GM18526 (cell line): ENCODE data around the gene C20orf144.

Source experiments
- POLR2A ChIP-seq: IDR thresholded peaks from 3 replicates; pipeline ENCODE4 v1.6.1; 2011; ENCODE audit not compliant: insufficient read length; ENCODE audit errors: extremely low read depth

C20orf144 gene

DNA sequence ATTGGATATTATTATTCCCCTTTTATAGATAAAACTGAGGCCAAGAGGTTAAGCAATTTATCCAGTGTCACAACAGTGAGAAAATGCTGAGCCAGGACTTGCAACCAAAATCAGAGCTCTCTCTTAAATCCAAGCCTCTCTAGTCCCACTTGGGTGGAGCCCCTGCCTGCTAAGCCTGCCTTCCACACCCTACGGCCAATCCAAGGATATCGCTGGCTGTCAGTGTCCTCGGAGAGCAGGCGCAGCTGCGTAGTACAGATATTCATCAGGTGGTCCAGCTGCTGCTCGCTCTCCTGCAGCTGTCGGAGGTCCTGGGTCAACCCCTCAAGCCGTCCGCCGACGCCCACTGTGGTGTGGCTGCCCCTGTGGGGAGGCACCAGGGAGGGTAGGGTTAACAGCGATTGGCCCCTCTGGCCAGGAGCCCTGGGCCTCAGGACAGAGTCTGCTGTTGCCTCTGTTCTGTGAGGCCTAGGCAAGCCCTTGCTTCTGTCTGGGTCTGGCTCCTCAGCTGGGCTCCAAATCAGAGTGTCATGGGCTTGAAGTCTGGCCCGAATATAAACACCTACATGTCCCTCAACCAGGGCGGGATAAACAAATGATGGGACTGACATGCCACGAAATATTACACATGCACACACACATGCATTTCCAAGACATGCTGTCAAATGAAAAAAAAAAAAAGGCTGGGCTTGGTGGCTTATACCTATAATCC, 16.0 kb downstream of the C20orf144 start:
- no peak for TF ChIP-seq POLR2A

DNA sequence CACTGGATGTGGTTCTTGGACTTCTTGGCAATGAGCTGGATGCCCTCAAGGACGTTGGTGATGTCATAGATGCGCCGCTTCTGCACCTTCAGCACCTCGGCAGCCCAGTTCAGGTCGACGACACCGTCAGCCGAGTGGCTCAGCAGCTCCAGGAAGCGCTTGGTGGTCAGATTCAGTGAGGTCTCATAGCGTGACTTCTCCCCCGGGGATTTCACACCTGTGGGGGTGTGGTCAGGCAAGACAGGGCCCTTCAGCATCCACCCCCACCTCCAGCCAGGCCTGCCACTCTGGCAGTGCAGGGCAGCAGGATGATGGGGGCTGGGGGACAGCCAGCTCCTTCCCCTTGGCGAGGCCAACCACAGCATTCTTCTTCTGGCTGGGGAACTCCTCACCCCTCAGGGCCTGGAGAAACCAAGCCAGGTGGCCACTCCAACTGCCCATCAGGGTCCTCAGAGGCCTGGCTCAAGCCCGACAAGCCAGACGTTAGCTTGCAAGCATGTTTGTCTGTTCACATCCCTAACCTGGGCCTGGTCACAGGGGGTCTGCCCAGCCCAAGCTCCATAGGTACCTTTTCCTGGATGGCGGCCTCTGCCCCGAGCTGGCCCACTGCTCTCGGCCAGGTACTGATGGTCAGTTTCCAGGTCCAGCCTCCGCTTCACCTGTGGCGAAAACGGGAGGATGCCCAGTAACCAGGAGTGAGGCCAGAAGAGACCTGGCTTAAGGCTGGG, 17.8 kb downstream of the C20orf144 start:
- no peak for TF ChIP-seq POLR2A

DNA sequence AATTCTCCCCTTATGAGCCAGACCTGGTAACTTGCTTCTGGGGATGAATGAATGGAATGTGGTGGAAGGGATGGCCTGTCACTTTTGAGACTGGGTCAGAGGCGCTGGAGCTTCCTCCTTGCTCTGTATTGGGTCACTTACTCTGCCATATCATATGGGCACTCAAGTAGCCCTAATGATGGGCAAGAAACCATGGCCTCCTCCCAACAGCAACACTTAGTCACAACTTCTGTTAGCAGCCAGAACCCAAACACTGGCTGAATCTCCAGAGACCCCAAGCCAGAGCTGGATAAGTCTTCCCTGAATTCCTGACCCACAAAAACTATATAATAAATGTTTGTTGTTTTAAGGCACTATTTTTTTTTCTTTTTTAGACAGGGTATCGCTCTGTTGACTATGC, 18.6 kb downstream of the C20orf144 start:
- TF ChIP-seq POLR2A = no peak

DNA sequence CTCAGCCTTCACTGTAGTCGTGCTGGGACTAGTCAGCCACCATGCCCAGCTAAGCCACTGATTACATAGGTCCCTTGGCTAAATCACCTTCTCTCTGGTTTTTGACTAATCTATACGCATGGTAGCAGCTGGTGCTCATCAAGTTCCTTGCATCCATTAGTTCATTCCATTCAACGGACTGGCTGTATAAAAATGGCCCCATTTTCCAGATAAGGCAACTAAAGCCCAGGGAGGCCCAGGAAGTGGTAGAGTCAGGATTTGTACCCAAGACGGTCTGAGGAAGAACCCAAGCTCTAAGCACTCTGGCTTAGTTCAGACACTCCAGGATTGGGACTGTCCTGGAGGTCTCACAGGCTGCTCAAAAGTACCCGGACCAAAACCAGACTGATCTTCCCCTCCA, 19.2 kb downstream of the C20orf144 start:
- TF ChIP-seq POLR2A = no peak

DNA sequence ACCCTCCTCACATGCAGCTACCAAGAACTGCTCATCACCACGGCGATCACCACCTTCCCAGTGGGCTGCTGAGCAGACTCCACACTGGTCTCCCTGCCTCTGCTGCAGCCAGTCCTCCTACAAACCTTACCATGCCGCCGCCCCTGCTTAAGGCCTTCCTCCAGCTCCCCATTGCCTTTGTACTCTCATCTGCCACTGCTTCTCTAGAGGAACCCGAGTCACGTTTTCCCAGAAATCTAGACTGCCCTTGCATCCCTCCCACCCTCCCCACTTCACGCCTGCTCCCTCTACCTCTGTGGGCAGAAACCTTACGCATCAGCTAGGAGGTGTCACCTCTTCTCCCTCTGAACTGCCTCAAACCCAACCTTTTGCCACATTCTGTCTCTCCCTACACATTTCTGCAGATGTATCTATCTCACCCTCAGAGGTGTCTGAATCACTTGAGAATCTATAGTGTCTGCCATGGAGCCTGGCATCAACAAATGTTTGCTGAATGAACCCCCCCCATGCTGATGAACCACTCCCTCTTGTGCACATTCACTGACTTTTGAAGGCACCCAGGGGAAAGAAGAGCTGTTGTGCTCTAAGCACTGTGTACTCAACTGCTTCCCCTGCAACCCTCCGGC, 19.7 kb downstream of the C20orf144 start:
- TF ChIP-seq POLR2A = no peak

DNA sequence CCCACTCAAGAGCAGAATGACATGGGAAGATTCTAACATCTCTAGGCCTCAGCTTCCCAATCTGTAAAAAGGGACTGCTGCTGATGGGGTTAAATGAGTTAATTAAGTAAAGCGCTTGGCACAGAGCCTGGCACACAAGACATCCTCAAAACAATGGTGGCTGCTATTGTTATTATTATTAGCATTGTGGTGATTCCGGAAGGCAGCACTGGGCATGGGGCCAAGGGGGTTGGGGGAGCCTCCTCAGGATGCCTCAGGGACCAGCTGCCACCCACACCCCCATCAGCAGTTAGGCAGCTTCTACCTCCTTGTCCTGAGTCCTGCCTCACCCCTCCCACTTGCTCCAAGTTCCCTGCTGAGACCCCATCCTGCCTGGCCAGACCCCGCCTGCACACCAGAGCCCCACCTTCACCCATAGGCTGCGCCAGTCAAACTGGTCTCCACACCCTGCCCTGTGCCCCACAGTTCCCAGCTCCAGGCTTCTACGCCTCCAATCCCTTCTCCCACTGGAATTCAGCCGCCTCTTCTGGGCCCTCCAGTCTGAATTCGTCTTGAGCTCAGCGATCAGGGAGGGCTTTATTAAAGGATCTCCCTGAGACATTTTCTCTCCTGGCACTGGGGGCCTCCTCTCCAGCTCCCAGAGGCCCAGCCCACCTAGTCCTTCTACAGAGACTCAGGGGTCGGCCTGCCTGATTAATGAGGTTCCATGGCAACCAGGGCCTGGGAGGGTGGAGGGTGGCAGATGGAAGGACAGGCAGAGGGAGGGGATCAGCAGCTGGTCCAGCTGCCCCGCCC, 22.6 kb downstream of the C20orf144 start:
- no peak for TF ChIP-seq POLR2A

DNA sequence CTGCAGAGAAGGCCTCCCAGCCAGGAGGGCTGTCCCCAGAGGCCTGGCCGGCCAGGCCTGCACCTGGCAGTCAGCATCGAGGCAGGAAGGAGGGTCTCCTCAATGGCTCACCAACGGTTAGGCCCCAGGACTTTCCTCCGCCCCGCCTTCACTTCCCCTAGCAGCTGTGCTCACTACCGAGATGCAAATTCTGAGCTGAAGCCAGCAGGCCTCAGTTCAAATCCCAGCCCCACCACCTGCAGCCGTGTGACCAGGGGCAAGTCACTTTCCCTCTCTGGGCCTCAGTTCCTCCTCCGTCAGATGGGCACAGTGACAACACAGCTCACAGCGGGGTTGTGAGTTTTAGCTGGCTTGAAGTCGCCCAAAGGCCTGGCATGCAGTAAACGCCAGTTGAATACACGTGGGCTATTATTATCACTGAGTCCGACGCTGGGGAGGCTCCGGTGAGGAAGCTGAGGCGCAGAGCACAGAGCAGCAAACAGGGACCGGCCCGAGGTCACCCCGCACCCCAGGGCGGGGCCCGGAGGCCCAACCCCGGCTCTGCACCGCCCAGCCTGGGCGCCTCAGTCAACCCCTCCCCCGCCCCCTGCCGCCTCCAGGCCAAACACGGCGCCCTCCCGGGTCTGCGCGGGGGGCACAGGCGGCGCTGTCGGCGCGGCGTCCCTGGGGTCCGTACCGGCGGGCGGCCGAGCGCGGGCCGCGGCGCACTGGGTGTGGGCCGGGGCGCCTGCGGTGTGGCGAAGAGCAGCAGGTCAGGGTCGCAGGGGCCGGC, 23.4 kb downstream of the C20orf144 start:
- TF ChIP-seq POLR2A = peak; percentile 34

DNA sequence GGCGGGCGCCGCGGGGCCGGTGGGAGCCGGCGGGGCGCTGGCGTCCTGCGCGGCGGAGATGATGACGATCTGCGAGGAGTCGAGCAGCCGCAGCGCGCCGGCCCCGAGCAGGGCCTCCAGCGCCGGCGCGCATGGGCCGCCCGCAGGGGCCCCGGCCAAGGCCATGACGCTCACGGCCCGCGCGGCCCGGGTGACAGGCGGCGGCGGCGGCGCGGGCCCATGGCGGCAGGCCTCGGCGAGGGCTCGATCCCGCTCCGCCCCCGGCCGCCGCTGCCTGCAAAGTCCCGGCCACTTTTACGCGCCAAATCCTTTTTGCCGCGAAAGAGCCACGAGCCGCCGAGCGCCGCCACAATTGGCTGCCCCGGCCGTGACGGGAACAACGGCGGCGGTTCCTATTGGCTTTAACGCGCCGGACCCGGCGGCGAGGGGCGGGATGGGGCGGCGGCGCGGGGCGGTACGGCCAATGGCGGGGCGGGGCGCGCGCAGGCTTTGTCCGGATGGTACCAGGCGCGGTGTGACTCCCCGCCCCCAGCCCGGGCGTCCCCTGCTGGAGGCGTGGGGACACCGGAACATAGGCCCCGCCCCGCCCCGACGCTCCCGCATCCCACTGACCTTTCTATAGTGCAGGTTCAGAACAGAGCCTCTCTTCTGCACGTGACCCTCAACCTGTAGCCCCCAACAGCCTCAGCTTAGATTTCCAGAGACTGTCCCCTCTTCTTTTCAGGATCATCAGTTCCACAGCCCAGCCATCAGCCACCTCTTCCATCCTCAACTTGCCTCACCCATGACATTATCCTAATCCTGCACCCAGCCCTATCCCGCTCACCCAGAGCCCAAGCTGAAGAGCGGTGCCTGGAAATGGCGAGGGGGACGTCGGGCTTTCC, 24.2 kb downstream of the C20orf144 start, which contains the start of gene E2F1:
Gene E2F1, minus strand, starts transcription at position 286 of the 884 bp plus-strand sequence. Its CDS starts 121 bp downstream, at position 165.
- TF ChIP-seq POLR2A = no peak

DNA sequence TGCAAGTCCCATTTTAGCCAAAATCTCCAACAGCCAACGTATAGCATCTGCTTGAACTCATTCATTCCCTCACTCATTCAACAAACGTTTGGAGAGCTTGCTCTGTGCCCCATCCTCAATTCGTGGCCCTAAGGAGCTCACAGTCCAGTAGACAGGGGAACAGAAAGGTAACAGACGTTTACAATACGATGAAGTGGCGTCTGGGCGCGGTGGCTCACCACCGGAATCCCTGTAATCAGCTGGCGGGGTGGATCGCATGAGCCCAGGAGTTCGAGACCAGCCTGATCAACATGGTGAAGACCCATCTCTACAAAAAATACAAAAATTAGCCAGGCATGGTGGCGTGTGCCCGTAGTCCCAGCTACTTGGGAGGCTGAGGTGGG, 24.8 kb downstream of the C20orf144 start:
- no peak for TF ChIP-seq POLR2A

DNA sequence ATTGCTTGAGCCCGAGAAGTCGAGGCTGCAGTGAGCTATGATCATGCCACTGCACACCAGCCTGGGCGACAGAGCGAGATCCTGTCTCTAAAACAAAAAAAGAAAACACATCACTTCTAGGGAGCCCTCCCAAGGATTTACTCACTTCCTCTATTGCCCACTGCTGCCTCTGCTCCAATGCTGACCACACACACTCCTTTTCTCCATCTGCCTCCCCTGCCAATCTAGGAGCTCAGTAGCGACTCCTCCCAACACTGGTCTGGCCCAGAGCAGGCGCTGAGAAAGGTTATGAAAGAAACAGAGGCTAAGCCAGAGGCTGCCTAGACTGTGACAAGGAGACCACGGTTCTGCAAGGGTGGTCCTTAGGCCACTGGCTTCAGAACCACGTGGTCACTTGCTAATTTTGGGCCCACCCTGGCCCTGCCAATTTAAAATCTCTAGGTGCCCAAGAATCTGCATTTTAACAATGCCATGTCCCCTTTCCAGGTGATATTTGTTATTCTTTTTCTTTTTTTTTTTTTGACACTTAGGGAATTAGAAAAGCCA, 25.3 kb downstream of the C20orf144 start:
- no peak for TF ChIP-seq POLR2A

DNA sequence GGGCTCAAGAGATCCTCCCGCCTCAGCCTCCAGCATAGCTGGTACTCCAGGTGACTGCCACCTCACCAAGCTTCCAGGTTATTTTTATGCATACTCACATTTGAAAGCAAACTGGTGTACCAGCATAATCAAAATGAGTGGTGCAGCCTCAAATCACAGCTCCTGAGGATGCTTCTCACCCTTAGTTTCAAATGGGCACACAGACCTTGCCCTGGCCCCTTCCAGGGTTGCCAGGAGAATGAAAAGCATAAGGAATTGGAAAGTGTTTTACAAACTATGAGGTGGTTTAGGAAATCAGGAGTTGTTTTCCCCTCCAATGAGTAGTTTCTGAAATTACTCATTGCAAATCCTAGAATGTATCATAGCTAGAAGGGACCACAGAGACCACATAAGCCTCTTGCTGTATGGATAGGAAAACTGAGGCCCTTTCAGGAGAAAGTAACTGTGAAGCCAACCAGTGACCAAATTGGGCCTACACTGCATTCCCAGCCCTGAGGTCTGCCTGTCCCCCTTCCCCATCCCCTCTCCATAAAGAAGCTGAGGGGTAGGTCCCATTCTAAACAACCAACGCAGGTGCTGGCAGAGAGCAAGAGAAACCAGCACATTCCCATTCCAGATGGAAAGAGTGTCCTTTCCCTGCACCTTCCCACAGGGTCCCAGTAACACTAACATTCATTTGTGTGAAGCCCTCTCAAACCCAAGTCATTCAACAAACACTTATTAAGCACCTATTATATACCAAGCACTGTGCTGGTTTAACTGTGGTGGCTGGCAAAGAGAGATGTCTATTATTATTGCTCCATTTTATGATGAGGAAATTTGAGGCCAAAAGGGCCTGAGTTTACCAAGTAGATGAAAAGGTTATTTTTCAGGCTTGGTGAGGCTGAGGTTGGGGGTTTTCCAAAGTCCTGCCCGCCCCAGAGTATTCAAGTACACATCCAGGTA, 26.1 kb downstream of the C20orf144 start:
- no peak for TF ChIP-seq POLR2A

DNA sequence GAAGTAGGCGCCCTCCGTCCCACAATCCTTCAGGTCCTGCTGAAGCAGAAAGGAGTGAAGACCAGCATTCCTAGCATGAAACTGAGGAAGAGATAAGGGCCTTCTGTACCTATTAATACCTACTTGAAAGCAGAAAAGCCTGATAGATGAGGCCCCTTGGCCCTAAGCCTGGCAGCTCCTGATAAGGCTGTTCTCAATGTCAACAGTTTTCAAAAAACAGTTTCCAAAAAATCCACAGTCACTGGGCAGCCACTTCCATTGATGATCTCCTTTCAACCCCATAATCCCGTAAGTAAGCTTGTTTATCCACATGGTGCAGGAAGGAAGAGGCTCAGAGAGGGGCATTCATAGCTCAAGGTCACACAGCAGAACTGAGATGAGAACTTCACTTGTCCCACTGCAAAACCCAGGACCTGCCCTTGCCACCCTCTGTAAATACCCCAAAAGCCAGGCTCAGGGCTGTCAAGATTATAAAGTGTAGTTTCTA, 26.9 kb downstream of the C20orf144 start:
- no peak for TF ChIP-seq POLR2A

DNA sequence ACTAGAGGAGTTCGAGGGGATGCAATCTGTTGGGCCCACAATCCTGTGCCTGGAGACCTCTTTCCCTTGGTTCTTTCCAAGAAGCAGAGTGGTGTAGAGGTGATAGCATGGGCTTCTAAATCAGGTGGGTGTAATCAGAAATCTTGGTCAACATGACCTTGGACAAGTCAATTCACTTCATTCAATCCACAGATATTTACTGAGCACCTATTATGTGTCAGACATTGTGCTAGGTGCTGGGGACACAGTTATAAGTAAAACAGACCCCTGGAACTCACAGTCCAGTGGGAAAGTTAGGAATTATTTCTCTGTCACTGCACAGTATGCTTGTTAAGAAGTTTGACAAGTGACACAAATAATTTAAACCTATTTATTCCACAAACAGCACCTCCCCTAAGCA, 27.4 kb downstream of the C20orf144 start:
- TF ChIP-seq POLR2A = no peak
